ENCODE data around the gene FKTN.

DNA sequence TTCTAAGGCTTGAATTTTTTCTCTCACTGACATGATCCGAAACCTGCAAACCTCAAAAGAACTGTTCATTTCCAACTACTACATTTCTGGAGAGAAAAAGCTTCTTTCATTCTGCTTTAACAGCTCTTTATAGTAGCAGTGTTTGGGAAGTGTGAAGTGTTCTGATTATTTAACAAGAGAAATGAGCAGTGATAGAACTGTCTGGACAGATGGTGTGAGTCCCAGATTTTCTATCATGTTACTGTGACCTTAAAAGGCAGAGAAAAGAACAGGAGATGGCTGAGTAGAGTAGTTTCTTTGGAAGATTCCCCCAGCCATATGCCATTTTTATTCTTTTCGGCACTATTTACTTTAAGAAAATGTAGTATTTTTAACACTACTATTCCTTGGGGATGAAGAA lies 63.1 kb downstream of the FKTN start:
- TF ChIP-seq, protein P1, sequence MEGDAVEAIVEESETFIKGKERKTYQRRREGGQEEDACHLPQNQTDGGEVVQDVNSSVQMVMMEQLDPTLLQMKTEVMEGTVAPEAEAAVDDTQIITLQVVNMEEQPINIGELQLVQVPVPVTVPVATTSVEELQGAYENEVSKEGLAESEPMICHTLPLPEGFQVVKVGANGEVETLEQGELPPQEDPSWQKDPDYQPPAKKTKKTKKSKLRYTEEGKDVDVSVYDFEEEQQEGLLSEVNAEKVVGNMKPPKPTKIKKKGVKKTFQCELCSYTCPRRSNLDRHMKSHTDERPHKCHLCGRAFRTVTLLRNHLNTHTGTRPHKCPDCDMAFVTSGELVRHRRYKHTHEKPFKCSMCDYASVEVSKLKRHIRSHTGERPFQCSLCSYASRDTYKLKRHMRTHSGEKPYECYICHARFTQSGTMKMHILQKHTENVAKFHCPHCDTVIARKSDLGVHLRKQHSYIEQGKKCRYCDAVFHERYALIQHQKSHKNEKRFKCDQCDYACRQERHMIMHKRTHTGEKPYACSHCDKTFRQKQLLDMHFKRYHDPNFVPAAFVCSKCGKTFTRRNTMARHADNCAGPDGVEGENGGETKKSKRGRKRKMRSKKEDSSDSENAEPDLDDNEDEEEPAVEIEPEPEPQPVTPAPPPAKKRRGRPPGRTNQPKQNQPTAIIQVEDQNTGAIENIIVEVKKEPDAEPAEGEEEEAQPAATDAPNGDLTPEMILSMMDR (IDR thresholded peaks at IDR 0.05), result no peak
- no peak for TF ChIP-seq POLR2A (IDR thresholded peaks at IDR 0.05)
